Cardiac atrium fibroblast (primary cell): ENCODE data around the gene SMC5. TPM values are rescaled to one million over a fixed set of nuclear protein-coding genes. Genes with fewer than 3 reads are reported as not detected.

Experiments
- total RNA-seq: library from RNA; depleted of rRNA; stranded (reverse); fragments of >200 nt; gene quantifications from 2 replicates; pipeline ENCODE4 v1.2.3, GENCODE V29; 2015

Gene SMC5
- 9.4 and 12.5 TPM in 2 replicates for total RNA-seq

DNA sequence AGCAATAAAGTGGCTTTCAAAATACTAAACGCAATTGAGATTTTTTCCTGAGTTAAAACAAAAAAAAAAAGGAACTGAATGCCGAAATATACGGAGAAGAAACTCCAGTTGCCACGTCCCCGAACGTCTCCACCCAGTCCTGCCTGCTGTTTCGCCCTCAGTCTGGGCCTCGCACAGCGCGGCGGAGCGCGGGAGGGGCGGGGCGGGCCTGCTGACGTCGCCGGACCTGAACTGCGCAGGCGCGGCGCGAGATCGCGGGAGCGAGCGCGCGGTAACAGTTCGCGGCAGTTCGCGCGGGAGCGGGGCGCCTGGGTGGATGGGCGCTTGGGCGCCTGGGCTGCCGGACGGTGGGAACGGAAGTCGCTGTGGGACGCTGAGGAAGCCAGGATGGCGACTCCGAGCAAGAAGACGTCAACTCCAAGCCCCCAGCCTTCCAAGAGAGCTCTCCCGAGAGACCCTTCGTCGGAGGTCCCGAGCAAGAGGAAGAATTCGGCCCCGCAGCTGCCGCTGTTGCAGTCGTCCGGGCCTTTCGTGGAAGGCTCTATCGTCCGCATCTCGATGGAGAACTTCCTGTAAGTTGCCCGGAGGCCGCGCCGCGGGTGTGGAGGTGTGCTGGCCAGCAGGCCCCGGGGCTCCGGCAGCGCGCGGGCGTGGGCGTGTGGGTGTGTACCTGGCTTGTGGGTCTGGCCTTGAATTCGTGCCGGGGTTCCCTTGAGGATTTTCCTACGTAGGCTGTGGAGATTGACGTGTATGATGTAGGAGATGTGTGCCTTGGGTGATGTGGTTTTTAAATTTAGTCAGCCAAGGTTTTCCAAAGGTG, at the start of gene SMC5:
TSS of gene SMC5 (plus strand) at position 287 of the 820 bp plus-strand sequence. CDS start at position 388, 101 bp downstream.

Other genes with a start within 250 kb of the SMC5 start
- 2.0 and 8.7 TPM in 2 replicates for gene MAMDC2, start 215.1 kb upstream of the SMC5 start, total RNA-seq
- gene KLF9, start 155.7 kb downstream of the SMC5 start, total RNA-seq: 44.4 and 47.3 TPM in 2 replicates